ENCODE results near the gene NPTN.

Gene NPTN

GRCh38 chr15:73517566-73517965, 115.6 kb downstream of the NPTN start:
- DNase-seq, result no peak

- DNase-seq, result no peak
Observed at GRCh38 chr15:73515527-73515926, 117.7 kb downstream of the NPTN start.
